ENCODE results near the gene JAKMIP1. TPM values are rescaled to one million over a fixed set of nuclear protein-coding genes. Genes with fewer than 3 reads are reported as not detected.

The JAKMIP1 gene
- polyA plus RNA-seq, 1 donor from 2014 or later = 1.9 TPM

DNA sequence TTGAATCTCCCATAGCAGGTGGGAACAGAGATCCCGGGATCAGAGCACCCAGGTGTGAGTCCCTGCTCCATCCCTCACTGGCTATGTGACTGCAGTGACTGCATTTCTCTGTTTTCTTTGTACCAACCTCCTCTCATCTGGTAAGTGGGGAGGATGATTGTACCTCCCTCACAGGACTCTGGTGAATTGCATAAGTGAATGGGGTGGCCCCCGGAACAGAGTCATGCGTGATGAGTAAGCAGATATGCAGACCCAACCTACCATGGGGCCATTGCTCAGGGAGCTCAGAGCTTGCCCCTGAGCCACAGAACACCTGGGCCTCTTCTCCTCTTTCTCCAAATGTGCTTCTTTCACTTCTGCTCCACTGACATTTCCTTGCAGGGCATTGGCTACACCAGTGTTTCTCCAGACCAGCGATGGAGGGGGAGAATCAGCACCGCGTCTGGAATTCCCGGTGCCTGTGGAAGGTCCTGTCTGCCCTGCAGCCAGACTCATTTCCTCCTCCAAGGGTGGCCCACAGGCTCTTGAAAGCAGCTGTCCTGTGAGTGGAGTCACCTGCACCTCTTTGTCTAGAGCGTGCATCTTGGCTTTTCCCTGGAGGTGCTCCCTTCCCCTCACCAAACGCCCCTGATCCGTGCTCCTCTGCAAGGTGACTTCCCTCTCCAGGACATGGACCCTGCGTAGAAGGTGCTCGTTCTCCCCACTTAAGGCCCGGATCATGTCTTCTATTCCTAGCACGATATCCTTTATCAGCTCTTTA lies 212.1 kb downstream of the JAKMIP1 start:
- Mint-ChIP-seq H3K4me1 (peaks cover 0 to 2% (median 0%) of the 10 kb centered on the region in 3 donors), H3K9me3 (peaks cover 5 to 17% (median 7%) of the 10 kb centered on the region in 3 donors), H3K27ac (no peak overlapping the region), H3K36me3 (no peaks in the 10 kb centered on the region), H3K4me3 (no peak overlapping the region), H3K27me3 (no peaks in the 10 kb centered on the region)

GRCh38 chr4:5984843-5985242 lies 215.5 kb downstream of the JAKMIP1 start:
- H3K4me3 Mint-ChIP-seq = no peak overlapping the region
- H3K4me1 Mint-ChIP-seq = no peaks in the 10 kb centered on the region
- no peak overlapping the region for H3K27ac Mint-ChIP-seq
- peaks cover 2% of the 10 kb centered on the region for H3K27me3 Mint-ChIP-seq
- no peaks in the 10 kb centered on the region for H3K36me3 Mint-ChIP-seq
- peaks cover 7 to 22% (median 9%) of the 10 kb centered on the region in 3 donors for H3K9me3 Mint-ChIP-seq

DNA sequence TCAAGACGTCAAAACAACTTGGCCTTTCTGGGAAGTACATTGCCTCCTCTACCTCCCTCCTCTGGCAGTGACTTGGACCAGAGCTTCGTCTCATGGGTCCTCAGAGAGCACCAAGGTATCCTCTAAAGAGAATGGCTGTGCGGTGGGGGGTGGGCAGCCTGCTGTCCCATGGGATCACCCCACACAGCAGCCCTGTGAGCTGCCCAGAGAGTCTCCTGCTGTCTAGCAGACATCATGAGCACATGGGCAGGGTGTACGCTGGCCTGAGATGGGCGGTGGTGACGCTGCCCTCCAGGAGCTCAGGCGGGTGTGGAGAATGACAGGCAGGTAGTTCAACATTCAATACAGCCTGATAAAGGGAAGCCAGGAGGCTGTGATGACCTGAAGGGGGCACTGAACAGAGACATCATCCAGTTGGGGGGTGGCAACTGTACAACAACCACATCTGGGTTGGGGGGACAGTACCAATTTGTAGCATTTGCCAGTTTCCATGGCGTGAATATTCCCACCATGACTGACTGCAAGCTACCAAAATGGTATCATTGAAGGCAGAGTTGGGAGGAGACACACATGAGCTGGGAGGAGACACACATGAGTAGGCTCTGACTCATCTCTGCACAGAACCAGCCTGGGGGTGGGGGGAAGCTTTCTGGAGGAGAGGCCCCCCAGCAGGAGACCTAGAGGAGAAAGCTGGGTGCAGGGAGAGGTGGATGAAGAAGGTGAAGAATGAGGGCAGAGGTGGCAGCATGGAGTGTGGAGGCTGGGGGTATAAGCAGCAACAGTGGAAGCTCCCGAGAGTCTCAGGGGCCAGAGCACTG lies 218.0 kb downstream of the JAKMIP1 start:
- peak overlapping the region in 1 of 4 donors; percentile 79 for H3K4me3 Mint-ChIP-seq
- no peaks in the 10 kb centered on the region for H3K4me1 Mint-ChIP-seq
- H3K9me3 Mint-ChIP-seq = peaks cover 7 to 22% (median 7%) of the 10 kb centered on the region in 3 donors
- no peak overlapping the region for H3K27ac Mint-ChIP-seq
- H3K36me3 Mint-ChIP-seq = no peaks in the 10 kb centered on the region
- peaks cover 2% of the 10 kb centered on the region for H3K27me3 Mint-ChIP-seq

DNA sequence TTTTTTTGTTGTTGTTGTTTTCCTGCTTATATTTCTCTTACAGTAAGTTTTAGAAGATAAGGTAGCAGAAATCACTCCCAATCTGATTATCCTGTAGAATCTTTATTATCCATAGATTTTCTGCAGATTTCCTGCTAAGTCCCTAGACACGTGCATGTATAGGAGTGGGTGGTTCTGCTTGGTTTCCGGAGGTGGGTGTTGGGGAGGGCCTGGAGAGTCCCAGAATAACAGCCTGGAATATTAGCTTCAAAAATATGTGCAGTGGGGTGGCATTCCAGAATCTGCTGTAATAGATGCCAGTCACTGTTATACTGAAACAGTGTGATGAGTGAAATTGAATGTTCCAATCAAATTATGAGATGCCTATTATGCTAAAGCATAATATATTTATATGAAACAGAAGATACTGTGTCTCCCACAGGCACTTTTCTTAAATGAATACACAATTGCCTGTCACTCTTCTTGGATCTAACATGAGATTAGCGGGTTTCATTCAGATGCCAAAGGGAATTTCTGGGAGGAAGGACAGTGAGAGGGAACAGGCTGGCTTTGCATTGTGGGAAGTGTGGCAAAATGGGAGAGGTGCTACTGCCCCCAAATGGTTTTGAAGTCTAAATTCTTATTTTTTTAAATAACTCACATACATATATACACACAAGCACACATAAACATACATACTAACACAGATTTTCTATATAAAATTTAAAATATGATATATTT lies 219.8 kb downstream of the JAKMIP1 start:
- Mint-ChIP-seq H3K9me3 (peaks cover 4 to 22% (median 7%) of the 10 kb centered on the region in 3 donors), H3K4me1 (no peaks in the 10 kb centered on the region), H3K27me3 (peaks cover 2% of the 10 kb centered on the region), H3K36me3 (no peaks in the 10 kb centered on the region), H3K4me3 (no peak overlapping the region), H3K27ac (no peak overlapping the region)

DNA sequence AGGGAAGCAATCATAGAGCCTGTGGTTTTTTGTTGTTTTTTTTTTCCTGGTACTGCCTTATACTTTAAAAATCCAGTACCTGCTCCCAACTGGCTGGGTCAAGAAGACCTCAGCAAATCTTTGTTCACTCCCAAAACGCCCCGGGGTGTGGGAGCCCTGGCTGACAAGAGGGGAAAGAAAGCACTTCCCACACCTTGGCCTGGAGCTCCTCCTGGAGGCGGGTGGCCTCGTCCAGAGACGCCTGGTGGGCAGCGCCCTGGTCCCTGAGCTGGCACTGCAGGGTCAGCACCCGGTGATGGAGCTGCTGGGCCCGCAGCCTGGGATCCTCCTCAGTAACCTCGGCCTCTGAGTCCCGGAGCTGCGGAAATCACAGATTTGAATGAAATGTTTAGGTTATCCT lies 220.4 kb downstream of the JAKMIP1 start:
- Mint-ChIP-seq H3K4me3 (no peak overlapping the region), H3K4me1 (no peaks in the 10 kb centered on the region), H3K27me3 (peaks cover 3% of the 10 kb centered on the region), H3K36me3 (no peaks in the 10 kb centered on the region), H3K27ac (no peak overlapping the region), H3K9me3 (peaks cover 4 to 20% (median 5%) of the 10 kb centered on the region in 3 donors)

GRCh38 chr4:5976921-5977320 lies 223.4 kb downstream of the JAKMIP1 start:
- Mint-ChIP-seq H3K4me3 (no peak overlapping the region), H3K36me3 (no peaks in the 10 kb centered on the region), H3K27me3 (peaks cover 4% of the 10 kb centered on the region), H3K4me1 (no peaks in the 10 kb centered on the region), H3K27ac (no peak overlapping the region), H3K9me3 (no peaks in the 10 kb centered on the region)

DNA sequence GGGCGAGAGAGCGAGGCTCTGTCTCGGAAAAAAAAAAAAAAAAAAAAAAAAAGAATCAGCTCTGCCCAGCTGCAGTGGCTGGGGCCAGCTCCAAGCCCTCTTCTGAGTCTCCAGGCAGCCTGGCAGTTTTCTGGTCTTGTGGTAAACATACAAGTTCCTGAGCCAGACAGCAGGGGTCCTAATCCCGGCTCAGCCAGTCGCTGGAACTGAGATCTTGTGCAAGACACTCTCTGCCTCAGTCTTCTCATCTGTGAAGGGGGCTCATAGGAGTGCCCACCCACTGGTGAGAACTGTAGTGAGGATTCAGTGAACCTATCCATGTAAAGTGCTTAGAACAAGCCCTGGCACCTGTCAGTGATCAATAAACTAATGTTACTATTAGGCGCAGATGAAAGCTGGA lies 223.9 kb downstream of the JAKMIP1 start:
- Mint-ChIP-seq H3K4me3 (no peak overlapping the region), H3K9me3 (no peaks in the 10 kb centered on the region), H3K27ac (no peak overlapping the region)

More for the DNA sequence above, 223.9 kb downstream of the JAKMIP1 start:
- Mint-ChIP-seq H3K4me1 (no peaks in the 10 kb centered on the region), H3K36me3 (no peaks in the 10 kb centered on the region), H3K27me3 (peaks cover 4% of the 10 kb centered on the region)

Other genes starting within 250 kb of the JAKMIP1 start
- gene C4orf50, start 182.1 kb downstream of the JAKMIP1 start, polyA plus RNA-seq = not detected
- gene WFS1, start 69.3 kb upstream of the JAKMIP1 start, polyA plus RNA-seq = 6.4 TPM